Kidney glomerular epithelial cell (primary cell): Measurements from ENCODE around the gene HERC2.
"Not testable (repeated sequence)": the region's sequence is repeated elsewhere in the genome, so short reads cannot be mapped to it uniquely, and the experiment has no call there.

Experiments
- DNase-seq: peaks from one replicate; lab custom pipeline; 2025; lab: John Stamatoyannopoulos, UW

The HERC2 gene

GRCh38 chr15:28281876-28282275 is 40.1 kb downstream of the HERC2 start:
- DNase-seq, result no peak

GRCh38 chr15:28274635-28275034 is 47.3 kb downstream of the HERC2 start:
- no peak for DNase-seq

GRCh38 chr15:28273873-28274610 is 47.9 kb downstream of the HERC2 start:
- no peak for DNase-seq

GRCh38 chr15:28273468-28273867 is 48.5 kb downstream of the HERC2 start:
- DNase-seq, result no peak

- DNase-seq, result no peak
Measured at GRCh38 chr15:28272587-28272986, 49.4 kb downstream of the HERC2 start.

- no peak for DNase-seq
Measured at GRCh38 chr15:28271697-28272260, 50.2 kb downstream of the HERC2 start.

- DNase-seq, result no peak
Measured at GRCh38 chr15:28269097-28269496, 52.9 kb downstream of the HERC2 start.

- no peak for DNase-seq
Measured at GRCh38 chr15:28267727-28268126, 54.3 kb downstream of the HERC2 start.

GRCh38 chr15:28265334-28266019 is 56.5 kb downstream of the HERC2 start:
- DNase-seq, result no peak

GRCh38 chr15:28264166-28264565 is 57.8 kb downstream of the HERC2 start:
- no peak for DNase-seq

GRCh38 chr15:28262438-28262837 is 59.5 kb downstream of the HERC2 start:
- DNase-seq, result no peak

GRCh38 chr15:28260722-28261121 is 61.3 kb downstream of the HERC2 start:
- DNase-seq, result no peak

- no peak for DNase-seq
Measured at GRCh38 chr15:28260317-28260716, 61.7 kb downstream of the HERC2 start.

- DNase-seq, result no peak
Measured at GRCh38 chr15:28255965-28256364, 66.0 kb downstream of the HERC2 start.

- DNase-seq, result no peak
Measured at GRCh38 chr15:28252831-28253230, 69.1 kb downstream of the HERC2 start.

- DNase-seq, result no peak
Measured at GRCh38 chr15:28246605-28247004, 75.4 kb downstream of the HERC2 start.

- no peak for DNase-seq
Measured at GRCh38 chr15:28243901-28244300, 78.1 kb downstream of the HERC2 start.

- no peak for DNase-seq
Measured at GRCh38 chr15:28243399-28243798, 78.6 kb downstream of the HERC2 start.

- not testable (repeated sequence) for DNase-seq
Measured at GRCh38 chr15:28238296-28238695, 83.7 kb downstream of the HERC2 start.

GRCh38 chr15:28231743-28232142 is 90.2 kb downstream of the HERC2 start:
- DNase-seq, result not testable (repeated sequence)

GRCh38 chr15:28231336-28231735 is 90.6 kb downstream of the HERC2 start:
- not testable (repeated sequence) for DNase-seq

- not testable (repeated sequence) for DNase-seq
Measured at GRCh38 chr15:28228990-28229640, 92.9 kb downstream of the HERC2 start.

- DNase-seq, result no peak
Measured at GRCh38 chr15:28228096-28228495, 93.9 kb downstream of the HERC2 start.
